Endodermal cell (in vitro differentiated cells): ENCODE measurements around the gene KCNK10. TPM values are rescaled to one million over a fixed set of nuclear protein-coding genes. Genes with fewer than 3 reads are reported as not detected.

Source experiments
- DNase-seq: peaks from one replicate; pipeline ENCODE4 v3.0.0-alpha.2; 2017
- H3K27ac ChIP-seq: 2 replicates; pipeline ENCODE4 v1.5.1; 2013; ENCODE audit warnings: mild to moderate bottlenecking, low read depth, low read length, moderate library complexity
- H3K27me3 ChIP-seq: 2 replicates; pipeline ENCODE4 v1.6.1; 2013; ENCODE audit warnings: mild to moderate bottlenecking, low read length, moderate library complexity; ENCODE audit not compliant: insufficient read depth, control insufficient read depth, poor library complexity, severe bottlenecking
- H3K36me3 ChIP-seq: 2 replicates; pipeline ENCODE4 v1.7.0; 2013; ENCODE audit warnings: mild to moderate bottlenecking, low read length, moderate library complexity; ENCODE audit not compliant: control insufficient read depth, insufficient read depth
- H3K4me1 ChIP-seq: one replicate; pipeline ENCODE4 v1.7.0; 2013; ENCODE audit warnings: low read length; ENCODE audit not compliant: control insufficient read depth, insufficient read depth
- H3K4me3 ChIP-seq: 2 replicates; pipeline ENCODE4 v1.5.1; 2013; ENCODE audit warnings: mild to moderate bottlenecking, low read length, moderate library complexity
- H3K9ac ChIP-seq: 2 replicates; pipeline ENCODE4 v1.6.1; 2013; ENCODE audit warnings: mild to moderate bottlenecking, low read length, moderate library complexity; ENCODE audit not compliant: poor library complexity, severe bottlenecking; ENCODE audit errors: extremely low read depth
- H3K9me3 ChIP-seq: 2 replicates; pipeline ENCODE4 v1.6.1; 2013; ENCODE audit warnings: mild to moderate bottlenecking, low read length, moderate library complexity; ENCODE audit not compliant: control insufficient read depth
- H3K27ac Mint-ChIP-seq: 2 replicates; pipeline ENCODE4 v1.8.0; 2020; ENCODE audit warnings: mixed read lengths
- H3K27me3 Mint-ChIP-seq: 2 replicates; pipeline ENCODE4 v1.8.0; 2021; ENCODE audit warnings: mild to moderate bottlenecking, mixed read lengths; ENCODE audit not compliant: insufficient read depth
- H3K36me3 Mint-ChIP-seq: 2 replicates; pipeline ENCODE4 v1.8.0; 2020; ENCODE audit warnings: low read depth, mixed read lengths
- H3K4me1 Mint-ChIP-seq: 2 replicates; pipeline ENCODE4 v1.8.0; 2020; ENCODE audit warnings: mixed read lengths
- H3K4me3 Mint-ChIP-seq: 2 replicates; pipeline ENCODE4 v1.8.0; 2020; ENCODE audit warnings: mild to moderate bottlenecking, moderate library complexity, mixed read lengths
- H3K9me3 Mint-ChIP-seq: 2 replicates; pipeline ENCODE4 v1.8.0; 2020; ENCODE audit warnings: mild to moderate bottlenecking, mixed read lengths
- CTCF ChIP-seq: fragments of 200-600 bp; sonication (generic); conservative IDR thresholded peaks from 2 replicates; pipeline ENCODE4 v1.5.0; 2021; ENCODE audit warnings: antibody characterized with exemption, mild to moderate bottlenecking
- WGBS, 2 experiments: methylation state at CpG; one replicate each; pipeline versions ENCODE4 v1.1.5 to v1.1.7; 2013; ENCODE audit warnings: missing lambda C conversion rate in 2 of 2, mixed read lengths in 1 of 2; ENCODE audit not compliant: insufficient coverage in 1 of 2, insufficient read length in 1 of 2; 5-methylcytosine and 5-hydroxymethylcytosine counted together
- total RNA-seq, 2 donors: library from RNA; stranded (reverse); fragmentation: NEBNext Ultra II Directional in 1 of 2; extraction: Animal tissue kit (Norgen Biotek cat#: 25700) in 1 of 2; gene quantifications; 2 replicates in 1 of 2; 3 replicates in 1 of 2; pipeline ENCODE4 v1.2.1, GENCODE V29; 2021

KCNK10 gene
- total RNA-seq, 2 donors from 2014 or later: 0.24 to 1.8 TPM

- H3K4me1 ChIP-seq: no peaks in the 10 kb centered on the region
- Mint-ChIP-seq H3K4me1 (no peaks in the 10 kb centered on the region), H3K36me3 (no peaks in the 10 kb centered on the region), H3K27ac (no peak overlapping the region), H3K27me3 (peaks cover 3% of the 10 kb centered on the region), H3K4me3 (no peak overlapping the region), H3K9me3 (peaks cover 14% of the 10 kb centered on the region)
- WGBS, 2 experiments: 87 to 93% methylated on average over 3 of the region's 3 CpGs
- H3K4me3 ChIP-seq: no peak overlapping the region
- H3K9me3 ChIP-seq: peaks cover 8% of the 10 kb centered on the region
- no peak overlapping the region for H3K9ac ChIP-seq
- H3K36me3 ChIP-seq: no peaks in the 10 kb centered on the region
- no peaks in the 10 kb centered on the region for H3K27me3 ChIP-seq
- TF ChIP-seq CTCF: no peak
- H3K27ac ChIP-seq: no peak overlapping the region
- DNase-seq: no peak
Observed at GRCh38 chr14:88232771-88233170, 90.3 kb downstream of the KCNK10 start.

- Histone ChIP-seq H3K4me1 (no peaks in the 10 kb centered on the region), H3K36me3 (no peaks in the 10 kb centered on the region), H3K27ac (no peak overlapping the region), H3K27me3 (no peaks in the 10 kb centered on the region), H3K9ac (no peak overlapping the region), H3K4me3 (no peak overlapping the region), H3K9me3 (peaks cover 8% of the 10 kb centered on the region)
- Mint-ChIP-seq H3K4me1 (no peaks in the 10 kb centered on the region), H3K27ac (no peak overlapping the region), H3K4me3 (no peak overlapping the region), H3K27me3 (peaks cover 3% of the 10 kb centered on the region), H3K36me3 (no peaks in the 10 kb centered on the region), H3K9me3 (peaks cover 14% of the 10 kb centered on the region)
- 87% methylated on average over 4 to 5 of the region's 5 CpGs for WGBS, 2 experiments
- TF ChIP-seq CTCF: no peak
- DNase-seq: no peak
Observed at GRCh38 chr14:88231603-88232002, 91.5 kb downstream of the KCNK10 start.

GRCh38 chr14:88229428-88229827 lies 93.6 kb downstream of the KCNK10 start:
- Mint-ChIP-seq H3K27me3 (no peaks in the 10 kb centered on the region), H3K27ac (no peak overlapping the region), H3K36me3 (no peaks in the 10 kb centered on the region), H3K4me1 (no peaks in the 10 kb centered on the region), H3K4me3 (no peak overlapping the region), H3K9me3 (no peaks in the 10 kb centered on the region)
- no peak for DNase-seq
- H3K4me1 ChIP-seq: no peaks in the 10 kb centered on the region
- H3K4me3 ChIP-seq: no peak overlapping the region
- H3K36me3 ChIP-seq: no peaks in the 10 kb centered on the region
- no peak overlapping the region for H3K27ac ChIP-seq
- no peak overlapping the region for H3K9ac ChIP-seq
- 92 to 100% methylated on average over 1 of the region's 1 CpG for WGBS, 2 experiments
- no peak for TF ChIP-seq CTCF
- H3K27me3 ChIP-seq: no peaks in the 10 kb centered on the region
- no peaks in the 10 kb centered on the region for H3K9me3 ChIP-seq
